MCF 10A (cell line): ENCODE data around the gene PGM1. TPM values are rescaled to one million over a fixed set of nuclear protein-coding genes. Genes with fewer than 3 reads are reported as not detected.
A peak's percentile ranks its signal among the peaks of the same experiment; 100 is the strongest.

Experiments
- BruUV-seq: library from RNA; stranded (reverse); fragments of 400-500 nt; replicated peaks from 2 replicates; lab custom pipeline; 2021; lab: Mats Ljungman, UMichigan
- CTCF ChIA-PET: fragments of 300-600 bp; sonication (Branson Sonifier 250); formaldehyde crosslinking; extraction: SDS; loops from one replicate; lab custom pipeline; 2021; ENCODE audit warnings: antibody characterized with exemption, inconsistent platforms; lab: Yijun Ruan, JAX
- POLR2A ChIA-PET: fragments of 300-600, 350-650 bp; sonication (Branson Sonifier 250); formaldehyde crosslinking; extraction: SDS; loops from one replicate; lab custom pipeline; 2020; ENCODE audit warnings: antibody characterized with exemption, inconsistent platforms; lab: Yijun Ruan, JAX
- DNase-seq: peaks from one replicate; pipeline ENCODE4 v3.0.0-alpha.2; 2018; ENCODE audit not compliant: unreplicated experiment
- H3K27ac Mint-ChIP-seq: one replicate; pipeline ENCODE4 v1.8.0; 2022; ENCODE audit warnings: mild to moderate bottlenecking, low read depth, mixed read lengths; ENCODE audit not compliant: unreplicated experiment
- H3K27me3 Mint-ChIP-seq: one replicate; pipeline ENCODE4 v1.8.0; 2022; ENCODE audit warnings: mixed read lengths; ENCODE audit not compliant: insufficient read depth, unreplicated experiment
- H3K36me3 Mint-ChIP-seq: one replicate; pipeline ENCODE4 v1.8.0; 2022; ENCODE audit warnings: mild to moderate bottlenecking, moderate library complexity, mixed read lengths; ENCODE audit not compliant: insufficient read depth, unreplicated experiment
- H3K4me1 Mint-ChIP-seq: one replicate; pipeline ENCODE4 v1.8.0; 2022; ENCODE audit warnings: mixed read lengths; ENCODE audit not compliant: insufficient read depth, unreplicated experiment
- H3K4me3 Mint-ChIP-seq: one replicate; pipeline ENCODE4 v1.8.0; 2022; ENCODE audit warnings: mild to moderate bottlenecking, moderate library complexity, mixed read lengths; ENCODE audit not compliant: unreplicated experiment
- H3K9me3 Mint-ChIP-seq: one replicate; pipeline ENCODE4 v1.8.0; 2022; ENCODE audit warnings: mixed read lengths; ENCODE audit not compliant: unreplicated experiment
- CTCF ChIP-seq: fragments of 200-600 bp; IDR thresholded peaks from one replicate; pipeline ENCODE4 v1.8.0; 2022; ENCODE audit warnings: antibody characterized with exemption, mild to moderate bottlenecking; ENCODE audit not compliant: unreplicated experiment
- intact Hi-C: fragments of 100-400 bp; cut with micrococcal nuclease; formaldehyde crosslinking; loops from 2 replicates; pipeline ENCODE4 v1.14.1; 2022
- total RNA-seq: library from RNA; stranded (reverse); gene quantifications from 2 replicates; pipeline ENCODE4 v1.2.3, GENCODE V29; 2022

PGM1 gene
- total RNA-seq, 1 experiment from 2014 or later: 60.2 TPM

- TF ChIP-seq CTCF: no peak
- Mint-ChIP-seq H3K4me3 (no peak overlapping the region), H3K27me3 (no peaks in the 10 kb centered on the region), H3K9me3 (peaks cover 13% of the 10 kb centered on the region), H3K4me1 (no peaks in the 10 kb centered on the region), H3K27ac (no peak overlapping the region), H3K36me3 (no peaks in the 10 kb centered on the region)
- intact Hi-C loops: no loop called here
- CTCF ChIA-PET: interaction anchor here (0.5 to 2.5 kb wide), 6 partner anchors 9 to 563 kb away, joined by 3 to 18 read pairs (median 4); no protein-coding TSS in a partner anchor
- DNase-seq: no peak
- POLR2A ChIA-PET: interaction anchor here (0.6 kb wide), 1 partner anchor 455 kb away, joined by 4 read pairs; no protein-coding TSS in a partner anchor
- BruUV-seq: no TSS peak
These were observed 90.5 kb downstream of the PGM1 start for GRCh38 chr1:63683759-63684158.

GRCh38 chr1:63686696-63687095 is 93.5 kb downstream of the PGM1 start:
- intact Hi-C loops: no loop called here
- no TSS peak for BruUV-seq
- TF ChIP-seq CTCF: no peak
- no peak for DNase-seq
- ChIA-PET POLR2A (interaction anchor here (0.7 kb wide), 1 partner anchor 507 kb away, joined by 3 read pairs; no protein-coding TSS in a partner anchor), CTCF (interaction anchor here (0.7 to 1.2 kb wide), 4 partner anchors 12 to 556 kb away, joined by 3 to 4 read pairs (median 3); no protein-coding TSS in a partner anchor)
- H3K4me1 Mint-ChIP-seq: peaks cover 10% of the 10 kb centered on the region
- H3K4me3 Mint-ChIP-seq: no peak overlapping the region
- H3K27me3 Mint-ChIP-seq: no peaks in the 10 kb centered on the region
- H3K9me3 Mint-ChIP-seq: peaks cover 8% of the 10 kb centered on the region
- no peak overlapping the region for H3K27ac Mint-ChIP-seq
- H3K36me3 Mint-ChIP-seq: no peaks in the 10 kb centered on the region

- CTCF ChIA-PET: interaction anchor here (0.6 to 1.3 kb wide), 6 partner anchors 34 to 524 kb away, joined by 3 to 4 read pairs (median 3); no protein-coding TSS in a partner anchor
- TF ChIP-seq CTCF: no peak
- Mint-ChIP-seq H3K4me1 (peaks cover 12% of the 10 kb centered on the region), H3K27ac (no peak overlapping the region), H3K36me3 (no peaks in the 10 kb centered on the region), H3K27me3 (no peaks in the 10 kb centered on the region), H3K4me3 (no peak overlapping the region), H3K9me3 (peaks cover 8% of the 10 kb centered on the region)
- POLR2A ChIA-PET: interaction anchor here (0.6 kb wide), 1 partner anchor 568 kb away, joined by 4 read pairs; no protein-coding TSS in a partner anchor
- intact Hi-C loops: no loop called here
- DNase-seq: no peak
- BruUV-seq: no TSS peak
These were observed 95.2 kb downstream of the PGM1 start for GRCh38 chr1:63688302-63688890.

GRCh38 chr1:63690966-63691700 is 97.9 kb downstream of the PGM1 start:
- Mint-ChIP-seq H3K4me1 (peaks cover 17% of the 10 kb centered on the region), H3K27ac (peak overlapping the region; percentile 28), H3K4me3 (no peak overlapping the region), H3K36me3 (no peaks in the 10 kb centered on the region), H3K9me3 (peaks cover 8% of the 10 kb centered on the region), H3K27me3 (no peaks in the 10 kb centered on the region)
- POLR2A ChIA-PET: interaction anchor here (1.1 to 2.6 kb wide), 8 partner anchors 29 to 555 kb away, joined by 3 to 20 read pairs (median 6); partner anchors contain the start of genes PGM1 and ROR1
- no TSS peak for BruUV-seq
- DNase-seq: no peak
- intact Hi-C loops: loop anchor here (5.0 kb wide), 2 partner anchors 231 to 351 kb away; no protein-coding TSS in a partner anchor
- CTCF ChIA-PET: interaction anchor here (0.5 to 3.1 kb wide), 84 partner anchors 9 to 1229 kb away, joined by 3 to 72 read pairs (median 5); partner anchors contain the start of gene ROR1
- TF ChIP-seq CTCF: no peak
